GM12891 (cell line): Measurements from ENCODE around the gene NUP210.

Experiments
- PAX5 ChIP-seq: IDR thresholded peaks from 2 replicates; pipeline ENCODE4 v1.6.1; 2011; ENCODE audit warnings: low read length, moderate library complexity, mild to moderate bottlenecking; ENCODE audit not compliant: insufficient read depth, severe bottlenecking
- POLR2A ChIP-seq: IDR thresholded peaks from 2 replicates; pipeline ENCODE4 v1.6.1; 2011; ENCODE audit warnings: low read depth, low read length, control low read depth
- POLR2AphosphoS5 ChIP-seq: IDR thresholded peaks from 2 replicates; pipeline ENCODE4 v1.6.1; 2011; ENCODE audit warnings: low read depth, low read length, control low read depth
- POU2F2 ChIP-seq: IDR thresholded peaks from 2 replicates; pipeline ENCODE4 v1.6.1; 2011; ENCODE audit warnings: low read depth, mild to moderate bottlenecking, control low read depth, low read length, moderate library complexity
- SPI1 ChIP-seq: IDR thresholded peaks from 2 replicates; pipeline ENCODE4 v1.6.1; 2011; ENCODE audit warnings: low read depth, low read length, control low read depth
- TAF1 ChIP-seq: IDR thresholded peaks from 2 replicates; pipeline ENCODE4 v1.6.1; 2011; ENCODE audit warnings: low read depth, low read length, control low read depth

GRCh38 chr3:13362551-13362950, 57.6 kb downstream of the NUP210 start:
- TF ChIP-seq POU2F2 = no peak
- TF ChIP-seq POLR2A = no peak
- TF ChIP-seq TAF1 = no peak
- no peak for TF ChIP-seq POLR2AphosphoS5
- no peak for TF ChIP-seq SPI1
- no peak for TF ChIP-seq PAX5
